Renal pelvis (tissue), 4 donors: Measurements from ENCODE around the gene ADA. TPM values are rescaled to one million over a fixed set of nuclear protein-coding genes. Genes with fewer than 3 reads are reported as not detected.
"Not testable (repeated sequence)": the region's sequence is repeated elsewhere in the genome, so short reads cannot be mapped to it uniquely, and the experiment has no call there.

Experiments used
- DNase-seq: peaks from one replicate; pipeline ENCODE4 v3.0.0-alpha.2; 2013
- polyA plus RNA-seq, 3 donors: library from polyadenylated mRNA; unstranded; fragments of 120-200 nt; gene quantifications; one replicate each; pipeline ENCODE4 v1.2.1, GENCODE V29; 2013; ENCODE audit not compliant: insufficient read length in 3 of 3

Gene ADA
- polyA plus RNA-seq, 3 donors, result 4.5 to 9.1 (median 5.7) TPM

DNA sequence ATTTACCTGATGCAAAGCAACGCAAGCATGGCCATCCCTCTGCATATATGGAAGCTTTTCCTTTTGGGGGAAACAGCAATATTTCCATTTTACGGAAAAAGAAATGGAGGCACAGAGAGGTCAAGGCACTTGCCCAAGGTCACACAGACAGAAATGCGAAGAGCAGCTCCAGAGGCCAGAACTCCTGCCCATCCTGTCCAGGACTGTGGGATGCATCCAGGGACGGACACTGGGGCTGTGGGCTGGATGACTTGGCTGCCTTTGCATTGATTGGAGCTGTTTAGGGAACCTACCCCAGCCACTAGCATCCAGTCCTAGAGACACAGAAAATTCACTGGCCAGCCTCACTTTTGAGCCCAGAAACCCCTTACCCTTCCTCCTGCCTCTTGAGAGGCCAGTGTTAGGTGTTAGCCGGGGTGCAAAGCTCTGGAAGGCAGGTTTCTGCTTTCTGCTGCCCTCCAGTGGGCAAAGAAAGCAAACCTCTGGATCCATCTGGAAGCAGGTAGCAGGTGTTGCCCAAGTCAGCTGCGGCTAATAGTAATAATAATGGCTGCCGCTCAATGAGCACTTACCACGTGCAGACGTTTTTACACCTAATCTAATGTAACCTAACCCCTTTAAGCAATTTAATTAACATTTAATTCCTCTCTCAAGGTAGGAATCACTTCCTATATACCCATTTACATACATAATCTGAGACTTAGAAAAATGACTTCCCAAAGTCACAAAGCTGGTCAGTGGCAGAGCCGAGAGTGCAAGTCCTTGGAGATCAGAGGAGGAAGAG is 32.0 kb upstream of the ADA start:
- DNase-seq, result peak; percentile 55

DNA sequence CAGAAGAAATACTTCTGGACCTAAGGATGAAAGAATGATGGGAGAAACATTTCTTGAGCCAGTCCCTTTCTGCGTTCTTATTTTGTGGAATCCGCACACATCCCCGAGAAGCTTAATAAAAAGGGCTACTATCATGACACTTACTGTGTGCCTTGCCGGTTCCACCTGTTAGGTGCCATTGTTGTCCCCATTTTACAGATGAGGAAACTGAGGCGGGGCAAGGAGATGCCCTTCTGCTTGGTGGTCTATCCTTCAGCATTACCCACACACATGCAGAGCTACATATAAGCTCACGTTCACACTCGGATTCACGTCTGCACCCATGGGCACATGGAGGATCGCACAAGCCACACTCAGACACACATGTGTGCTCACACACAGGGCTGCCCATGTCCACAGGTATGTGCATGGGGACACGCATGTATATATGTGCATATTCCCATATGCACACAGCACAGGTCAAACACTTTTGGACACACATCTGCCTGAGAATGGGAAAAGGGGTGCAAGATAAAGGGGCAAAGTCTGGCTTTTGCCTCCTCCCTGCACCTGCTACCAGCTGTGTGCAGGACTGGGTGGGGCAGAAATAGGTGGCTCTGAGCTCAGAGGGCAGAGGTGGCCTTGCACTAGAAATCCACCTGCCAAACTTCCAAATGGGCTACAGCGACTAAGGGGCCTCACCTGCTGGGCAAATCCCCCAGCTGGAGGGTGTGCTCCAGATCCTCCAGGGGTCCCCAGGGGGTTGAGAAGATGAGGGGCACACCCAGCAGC is 30.5 kb upstream of the ADA start:
- DNase-seq, result no peak

DNA sequence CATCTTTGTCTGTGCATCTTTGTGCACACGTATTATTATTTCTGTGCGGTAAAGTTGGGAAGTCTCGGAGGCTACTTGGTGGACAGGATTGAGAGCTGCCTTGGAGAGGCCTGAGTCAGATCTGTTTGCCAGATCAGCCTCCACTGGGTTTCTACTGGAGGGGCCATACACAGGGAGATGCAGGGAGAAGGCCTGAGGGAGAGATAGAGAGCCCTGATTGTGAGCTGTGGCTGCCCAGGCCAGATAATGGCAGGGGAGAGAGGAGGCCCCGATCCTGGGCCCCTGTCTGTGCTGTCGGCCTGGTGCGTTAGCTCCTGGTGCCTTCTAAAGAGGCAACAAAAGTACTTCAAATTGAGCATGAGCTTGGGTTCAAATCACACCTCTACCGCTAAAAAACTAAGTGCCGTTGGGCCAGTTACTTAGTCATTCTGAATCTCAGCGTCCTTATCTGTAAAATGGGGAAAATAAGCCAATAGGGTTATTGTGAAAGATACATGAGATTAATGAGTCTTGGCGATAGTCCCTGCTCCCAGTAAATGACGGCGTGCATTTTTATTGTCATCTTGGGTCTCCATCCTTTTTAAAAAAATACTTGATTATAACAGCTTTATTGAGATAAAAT is 27.6 kb upstream of the ADA start:
- DNase-seq, result no peak

DNA sequence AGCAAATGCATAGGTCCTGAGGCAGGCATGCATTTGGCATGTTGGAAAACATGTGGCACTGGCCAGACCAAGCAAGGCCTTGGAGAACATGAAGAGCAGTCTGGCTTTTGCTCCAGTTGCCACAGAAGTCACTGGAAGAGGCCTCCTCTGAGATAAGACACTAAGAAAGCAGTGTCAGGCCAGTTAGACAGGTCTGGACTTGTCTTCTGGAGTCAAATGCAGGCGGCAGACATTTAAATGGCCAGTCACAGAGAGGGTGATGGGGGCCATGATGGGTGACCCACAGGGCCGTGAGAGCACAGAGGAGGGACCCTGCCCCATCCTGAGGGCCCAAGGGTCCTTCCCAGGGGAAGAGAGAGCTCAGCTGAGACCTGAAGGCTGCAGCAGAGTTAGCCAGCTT is 26.7 kb upstream of the ADA start:
- no peak for DNase-seq

DNA sequence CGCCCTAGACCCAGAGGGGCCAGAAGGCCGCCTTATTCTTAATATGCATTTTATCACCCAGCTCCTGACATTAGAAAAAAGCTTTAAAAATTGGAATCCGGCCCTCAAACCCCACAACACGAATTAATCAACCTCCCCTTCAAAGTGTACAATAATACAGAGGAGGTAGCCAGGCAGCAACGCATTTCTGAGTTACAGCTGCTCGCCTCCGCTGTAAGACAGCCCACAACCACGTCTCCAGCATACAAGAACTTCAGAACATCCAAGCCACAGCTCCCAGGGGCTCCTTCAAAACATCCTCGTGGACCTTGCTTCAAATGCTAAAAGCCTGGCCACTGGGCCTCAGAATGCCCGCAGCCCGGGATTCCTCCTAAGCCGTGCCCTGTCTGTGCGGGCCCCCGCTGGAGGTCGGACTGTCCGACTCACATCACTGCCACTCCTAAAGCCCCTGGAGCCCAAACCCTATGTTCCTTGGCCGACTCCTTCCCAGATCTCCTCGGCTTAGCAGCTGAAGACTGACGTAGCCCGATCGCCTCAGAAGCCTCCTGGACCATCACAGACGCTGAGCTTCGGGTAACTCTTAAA is 20.9 kb upstream of the ADA start:
- DNase-seq, result not testable (repeated sequence)

DNA sequence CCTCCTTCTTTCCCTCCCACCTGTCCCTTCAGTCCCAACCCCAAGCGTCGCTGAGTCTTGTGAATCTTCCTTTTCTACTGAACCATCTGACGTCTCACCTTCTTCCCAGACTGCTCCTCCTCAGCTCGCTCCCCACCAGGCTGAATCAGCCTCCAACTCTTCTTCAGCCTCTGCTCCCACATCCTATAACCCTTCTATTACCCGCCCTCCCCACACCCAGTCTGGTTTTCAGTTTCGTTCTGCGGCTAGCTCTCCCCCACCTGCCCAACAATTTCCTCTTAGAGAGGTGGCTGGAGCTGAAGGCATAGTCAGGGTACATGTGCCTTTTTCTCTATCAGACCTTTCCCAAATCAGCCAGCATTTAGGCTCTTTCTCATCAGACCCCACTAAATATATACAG is 20.0 kb upstream of the ADA start:
- not testable (repeated sequence) for DNase-seq

DNA sequence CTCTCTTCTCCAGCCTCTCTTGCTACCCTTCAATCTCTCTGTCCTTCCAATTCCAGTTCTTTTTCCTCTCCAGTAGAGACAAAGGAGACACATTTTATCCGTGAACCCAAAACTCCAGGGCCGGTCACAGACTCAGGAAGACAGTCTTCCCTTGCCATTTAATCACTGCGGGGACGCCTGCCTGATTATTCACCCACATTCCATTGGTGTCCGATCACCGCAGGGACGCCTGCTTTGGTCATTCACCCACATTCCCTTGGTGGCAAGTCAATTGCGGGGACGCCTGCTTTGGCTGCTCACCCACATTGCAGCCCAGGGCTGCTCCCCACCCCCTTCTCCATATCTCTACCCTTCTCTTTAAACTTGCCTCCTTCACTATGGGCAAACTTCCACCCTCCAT is 19.4 kb upstream of the ADA start:
- DNase-seq, result not testable (repeated sequence)

DNA sequence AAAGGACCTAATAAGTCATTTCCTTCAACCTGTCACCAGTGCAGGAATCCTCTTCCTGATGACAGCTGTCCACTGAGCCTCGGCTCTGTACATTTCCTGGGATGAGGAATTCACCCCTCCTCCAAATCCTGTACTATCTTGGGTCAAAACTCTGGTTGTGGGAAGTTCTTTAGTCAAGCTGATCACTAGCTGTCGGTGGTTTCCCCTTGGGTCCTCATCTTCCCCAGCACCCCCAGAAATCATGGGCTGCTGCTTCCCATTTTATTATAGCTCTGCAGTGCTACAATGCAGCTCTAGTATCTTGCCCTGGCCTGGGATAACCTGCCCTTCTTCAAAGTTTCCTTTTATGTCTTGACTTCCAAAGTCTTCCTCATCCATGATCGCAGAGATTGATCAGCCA is 14.6 kb upstream of the ADA start:
- DNase-seq, result no peak

DNA sequence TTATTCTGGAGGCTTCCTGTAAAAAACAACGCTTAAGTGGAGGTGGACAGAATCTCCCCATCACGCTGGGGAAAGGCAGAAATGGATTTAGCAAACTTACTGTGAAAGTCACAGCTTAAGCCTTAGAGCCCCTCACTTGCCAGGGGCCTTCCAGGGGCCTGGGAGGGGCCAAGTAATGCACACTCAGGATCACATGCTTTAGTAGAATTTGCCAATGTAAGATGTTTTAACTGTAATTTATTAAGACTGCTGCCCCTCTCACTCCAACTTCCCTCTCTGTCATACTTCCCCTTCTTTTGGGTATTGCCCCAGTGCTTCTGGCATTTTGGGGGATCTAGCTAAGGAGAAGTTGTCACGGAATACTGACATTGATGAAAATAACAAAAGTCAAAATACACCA is 12.6 kb upstream of the ADA start:
- DNase-seq, result no peak

DNA sequence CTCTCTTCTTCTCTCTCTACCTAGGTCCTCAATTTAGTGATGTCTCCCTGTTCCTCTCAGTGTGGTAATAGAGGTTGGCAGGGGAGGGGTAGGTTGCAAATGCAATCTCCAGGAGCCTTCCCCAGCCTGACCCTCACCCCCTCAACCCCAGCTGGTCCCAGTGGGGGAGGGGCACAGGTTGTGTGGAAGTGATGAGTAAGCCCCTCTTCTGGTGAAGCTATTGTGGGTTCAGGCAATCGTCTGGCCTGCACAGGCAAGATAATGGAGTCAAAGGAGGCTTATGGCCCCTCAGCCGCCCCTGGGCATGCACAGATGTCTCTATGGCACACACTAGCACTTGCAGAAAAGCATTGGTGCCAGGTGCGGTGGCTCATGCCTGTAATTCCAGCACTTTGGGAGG is 10.8 kb upstream of the ADA start:
- no peak for DNase-seq

DNA sequence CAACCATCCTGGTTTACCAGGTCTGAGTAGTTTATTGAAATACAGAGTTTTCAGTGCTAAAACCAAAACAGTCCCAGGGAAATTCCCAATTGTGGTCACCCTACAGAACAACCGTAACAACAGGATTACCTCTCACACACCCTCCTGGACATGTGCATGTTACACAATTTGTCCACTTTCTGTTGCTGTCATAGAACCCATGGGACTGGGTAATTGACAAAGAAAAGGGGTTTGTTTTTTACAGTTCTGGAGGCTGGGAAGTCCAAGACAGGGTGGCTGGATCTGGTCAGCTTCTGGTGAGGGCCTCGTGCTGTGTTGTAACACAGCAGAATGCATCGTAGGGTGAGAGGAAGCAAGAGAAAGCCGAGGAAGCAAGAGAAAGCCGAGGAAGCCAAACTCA is 9.1 kb upstream of the ADA start:
- DNase-seq, result no peak

DNA sequence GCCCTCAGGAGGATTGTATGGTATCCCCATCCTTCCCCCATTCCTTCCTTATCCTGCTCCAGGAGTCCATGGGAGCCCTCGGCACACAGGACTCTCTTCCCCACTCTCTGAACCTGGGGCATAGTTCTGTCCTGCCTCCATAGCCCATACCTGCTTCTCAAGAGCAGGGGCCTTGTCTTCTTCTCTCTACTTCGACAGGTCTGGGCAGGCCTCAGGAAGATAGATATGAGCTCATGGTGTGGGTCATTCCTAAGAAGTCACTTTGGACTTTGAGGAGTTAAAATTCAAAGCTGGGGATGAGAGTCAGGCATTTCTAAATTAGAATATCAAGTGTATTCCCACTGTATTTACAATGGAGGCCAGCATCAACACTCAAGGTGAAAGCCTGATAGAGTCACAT is 8.4 kb upstream of the ADA start:
- DNase-seq, result no peak

DNA sequence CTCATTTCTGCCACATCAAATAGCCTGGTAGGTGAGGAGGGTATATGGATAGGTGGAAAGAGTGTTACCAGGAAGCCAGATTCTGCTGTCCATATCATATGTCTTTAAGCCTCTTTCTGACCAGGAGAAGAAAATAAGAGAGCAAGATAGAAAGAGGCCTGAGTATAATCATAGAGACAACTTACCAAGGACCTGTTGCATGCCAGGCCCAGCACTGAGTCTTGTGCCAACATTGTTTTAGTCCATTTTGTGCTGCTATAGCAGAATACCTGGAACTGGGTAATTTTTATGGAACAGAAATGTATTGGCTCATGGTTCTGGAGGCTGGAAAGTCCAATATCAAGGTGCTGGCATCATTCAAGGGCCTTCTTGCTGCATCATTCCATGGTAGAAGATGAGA is 7.3 kb upstream of the ADA start:
- DNase-seq, result no peak

DNA sequence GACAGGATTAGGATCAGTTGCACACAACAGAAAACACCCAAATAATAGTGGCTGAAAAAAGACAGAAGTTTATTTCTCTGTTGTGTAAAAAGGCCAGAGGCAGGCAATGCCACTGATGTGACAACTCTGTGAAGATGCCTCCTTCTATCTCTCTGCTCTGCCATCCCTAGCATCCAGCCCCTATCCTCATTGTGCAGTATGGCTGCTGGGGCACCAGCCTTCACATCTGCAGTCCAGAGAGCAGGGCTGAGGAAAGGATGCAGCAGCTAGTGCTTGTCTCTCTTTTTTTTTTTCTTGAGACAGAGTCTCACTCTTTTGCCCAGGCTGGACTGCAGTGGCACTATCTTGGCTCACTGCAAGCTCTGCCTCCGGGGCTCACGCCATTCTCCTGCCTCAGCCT is 6.4 kb upstream of the ADA start:
- DNase-seq, result no peak

DNA sequence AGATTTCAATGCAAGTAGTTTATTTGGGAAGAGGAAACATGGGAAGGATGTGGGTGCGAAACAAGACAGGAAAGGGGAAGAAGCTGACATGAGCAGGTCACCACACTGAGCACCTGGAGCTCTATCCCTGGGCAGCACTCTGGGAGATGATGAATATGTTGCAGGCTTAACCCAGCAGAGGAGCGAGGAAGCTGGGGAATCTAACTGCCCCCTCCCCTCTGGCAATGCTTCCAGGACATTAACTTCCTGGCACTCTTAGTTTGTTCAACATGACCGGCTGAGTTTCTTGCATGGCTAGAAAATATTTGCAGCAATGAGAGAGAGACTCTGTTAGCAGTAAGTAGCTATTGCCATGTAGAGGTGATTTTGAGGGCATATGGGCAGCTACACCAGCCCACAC is 4.9 kb upstream of the ADA start:
- peak; percentile 51 for DNase-seq

DNA sequence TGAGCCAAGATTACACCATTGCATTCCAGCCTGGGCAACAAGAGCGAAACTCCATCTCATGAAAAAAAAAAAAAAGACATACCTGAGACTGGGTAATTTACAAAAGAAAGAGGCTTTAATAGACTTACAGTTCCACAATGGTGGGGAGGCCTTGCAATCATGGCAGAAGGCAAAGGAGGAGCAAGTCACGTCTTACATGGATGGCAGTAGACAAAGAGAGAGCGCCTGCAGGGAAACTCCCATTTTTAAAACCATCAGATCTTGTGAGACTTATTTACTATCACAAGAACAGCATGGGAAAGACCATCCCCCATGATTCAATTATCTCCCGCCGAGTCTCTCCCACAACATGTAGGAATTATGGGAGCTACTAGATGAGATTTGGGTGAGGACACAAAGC is 2.7 kb upstream of the ADA start:
- DNase-seq, result not testable (repeated sequence)

DNA sequence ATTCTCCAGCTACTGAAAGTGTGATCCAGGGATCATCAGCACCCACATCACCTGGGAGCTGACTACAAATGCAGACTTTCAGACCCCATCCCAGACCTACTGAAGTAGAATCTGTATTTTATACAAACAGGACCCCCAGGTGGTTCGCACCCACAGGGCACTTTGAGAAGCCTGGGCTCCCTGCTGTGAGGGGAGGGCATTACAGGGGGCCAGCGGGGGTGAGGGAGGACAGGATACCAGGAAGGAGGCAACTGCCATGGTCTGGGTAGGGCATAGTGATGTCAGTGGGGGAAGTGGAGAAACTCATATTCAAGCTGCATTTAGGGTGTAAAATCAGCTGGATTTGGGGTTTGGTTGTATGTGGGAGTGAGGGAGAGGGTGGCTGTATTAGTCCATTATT is 2.0 kb upstream of the ADA start:
- no peak for DNase-seq

DNA sequence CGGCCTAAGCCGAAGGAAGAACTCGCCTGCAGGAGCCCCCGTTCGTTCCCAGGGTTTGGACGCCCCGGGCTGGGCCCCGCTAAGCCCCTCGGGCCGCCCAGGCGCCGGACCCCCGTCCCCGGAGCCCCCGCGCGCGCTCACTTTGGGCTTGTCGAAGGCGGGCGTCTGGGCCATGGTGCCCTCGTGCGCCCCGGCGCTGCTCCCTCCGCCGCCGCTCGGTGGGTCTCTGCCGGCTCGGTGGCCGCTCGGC is 140 bp downstream of the ADA start:
- no peak for DNase-seq

DNA sequence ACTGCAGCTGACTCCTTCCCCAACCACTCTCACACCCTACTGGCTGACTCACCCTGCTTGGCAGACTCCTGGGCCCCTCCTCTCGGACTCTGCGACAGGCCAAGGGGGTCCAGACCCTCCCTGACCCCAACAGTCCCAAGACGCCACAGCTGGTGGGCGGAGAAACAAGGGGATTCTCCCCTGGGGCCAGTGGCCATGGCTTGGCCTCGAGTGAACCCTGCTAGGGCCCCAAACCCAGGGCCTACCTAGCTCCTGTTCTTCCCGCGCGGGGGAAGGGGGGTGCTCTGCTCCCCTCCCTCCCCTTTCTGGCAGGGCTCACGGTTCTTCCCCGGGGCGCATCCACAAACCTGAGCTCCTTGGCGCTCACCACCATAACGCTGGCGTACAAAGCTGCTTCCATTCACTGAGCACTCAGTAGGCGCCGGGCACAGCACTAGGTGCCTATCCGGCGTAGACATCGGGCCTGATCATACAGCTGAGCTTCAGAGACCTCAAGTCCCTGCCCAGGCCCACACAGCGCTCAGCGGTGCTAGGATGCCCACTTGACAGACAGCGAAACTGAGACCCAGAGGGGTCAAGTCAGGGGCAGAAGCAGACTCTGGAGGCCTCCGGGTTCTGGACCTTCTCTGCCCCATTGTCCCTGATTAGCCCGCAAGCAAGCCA is 597 bp downstream of the ADA start:
- DNase-seq, result no peak

DNA sequence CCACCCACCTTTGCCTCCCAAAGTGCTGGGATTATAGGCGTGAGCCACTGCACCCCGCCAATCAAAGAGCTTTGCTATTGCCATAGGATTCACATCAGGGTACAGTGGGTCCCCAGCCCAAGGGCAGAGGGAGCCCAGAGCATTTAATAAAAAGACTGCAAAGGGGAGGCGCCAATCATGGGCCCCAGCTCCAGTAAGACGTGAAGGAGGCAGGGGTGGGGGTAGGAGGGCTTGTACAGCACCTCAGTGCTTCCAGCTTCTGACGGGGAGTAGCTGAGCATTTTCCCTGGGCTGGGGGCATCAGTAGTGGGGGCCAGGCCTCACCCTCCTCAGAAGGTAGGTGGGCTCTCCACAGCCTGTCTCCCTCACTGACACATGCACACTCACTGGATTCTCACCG is 1.5 kb downstream of the ADA start:
- no peak for DNase-seq

DNA sequence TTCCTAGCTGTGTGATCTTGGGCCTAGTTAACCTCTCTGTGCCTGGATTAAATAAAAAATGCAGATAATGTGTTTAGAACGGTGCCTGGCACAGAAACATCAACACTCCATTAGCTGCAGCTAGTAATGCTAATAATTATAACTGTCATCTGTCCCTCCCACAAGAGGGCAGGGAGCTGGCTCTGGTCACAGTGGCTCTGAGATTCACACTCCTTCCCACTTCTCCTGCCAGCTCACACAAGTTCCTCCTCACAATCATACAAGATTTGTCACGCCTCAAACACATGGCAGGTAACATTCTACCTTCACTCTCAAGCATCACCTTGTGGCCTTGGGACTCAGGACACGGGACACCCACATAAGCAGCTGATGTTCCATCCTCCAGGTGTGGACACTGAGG is 2.4 kb downstream of the ADA start:
- no peak for DNase-seq

DNA sequence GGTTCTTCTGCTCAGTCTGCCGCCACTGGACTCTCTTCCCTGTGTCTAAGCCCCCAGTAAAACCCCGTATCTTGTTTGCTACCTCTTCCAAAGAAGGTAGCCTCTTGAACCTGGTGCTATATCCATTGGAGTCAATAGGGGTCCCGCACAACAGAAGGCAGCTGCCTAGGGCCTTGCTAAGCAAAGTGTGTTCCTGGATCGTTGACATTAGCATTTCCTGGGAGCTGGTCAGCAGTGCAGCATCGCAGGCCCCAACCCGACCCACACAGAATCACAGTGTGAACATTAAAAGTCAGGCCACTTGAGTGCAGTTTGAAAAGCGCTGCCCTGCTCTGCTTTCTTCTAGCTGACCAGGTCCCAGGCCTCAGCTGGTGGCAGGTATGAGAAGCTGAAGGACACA is 2.9 kb downstream of the ADA start:
- no peak for DNase-seq

DNA sequence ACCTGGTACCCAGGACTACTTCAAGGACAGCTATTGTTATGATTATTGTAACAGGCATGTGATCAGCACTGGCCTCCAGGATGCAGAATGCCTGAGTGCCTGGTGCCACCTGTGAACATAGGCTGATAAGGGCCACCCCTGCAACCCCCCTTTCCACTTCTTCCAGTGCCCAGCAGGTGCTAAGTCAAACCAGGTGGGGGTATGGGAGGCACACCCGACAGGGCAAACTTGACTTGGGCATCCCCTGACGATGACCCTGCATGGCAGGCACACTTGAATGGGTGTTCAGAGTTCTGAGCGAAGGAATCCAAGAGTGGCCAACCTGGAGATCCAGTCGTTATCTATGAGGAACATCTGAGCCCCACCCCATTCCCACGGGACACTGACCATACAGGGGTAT is 3.4 kb downstream of the ADA start:
- no peak for DNase-seq
